Activated CD8-positive, alpha-beta memory T cell treated with anti-CD3 and anti-CD28 coated beads, Interleukin-2, amount 10 ng/mL, durations not matched to agents 7 days and 5 days (primary cell): Measurements from ENCODE around the gene PRRC1. TPM values are rescaled to one million over a fixed set of nuclear protein-coding genes. Genes with fewer than 3 reads are reported as not detected.
A peak's percentile ranks its signal among the peaks of the same experiment; 100 is the strongest.

ENCODE experiments used
- ATAC-seq: fragments of 150-1000 bp; cut with Tn5 transposase; one replicate; pipeline ENCODE4 v1.10.0; 2021; ENCODE audit warnings: moderate library complexity
- CTCF ChIA-PET: fragments of 350-600 bp; sonication (Branson Sonifier 250); formaldehyde crosslinking; loops from one replicate; lab custom pipeline; 2021; ENCODE audit warnings: antibody characterized with exemption; lab: Charles Lee
- DNase-seq: peaks from one replicate; pipeline ENCODE4 v3.0.0-alpha.2; 2020
- H3K27ac Mint-ChIP-seq: one replicate; pipeline ENCODE4 v1.8.0; 2021; ENCODE audit warnings: mild to moderate bottlenecking, mixed read lengths
- H3K27me3 Mint-ChIP-seq: one replicate; pipeline ENCODE4 v1.8.0; 2021; ENCODE audit warnings: mixed read lengths
- H3K36me3 Mint-ChIP-seq: one replicate; pipeline ENCODE4 v1.8.0; 2021; ENCODE audit warnings: mild to moderate bottlenecking, mixed read lengths
- H3K4me1 Mint-ChIP-seq: one replicate; pipeline ENCODE4 v1.8.0; 2021; ENCODE audit warnings: mixed read lengths
- H3K4me3 Mint-ChIP-seq: one replicate; pipeline ENCODE4 v1.8.0; 2021; ENCODE audit warnings: mild to moderate bottlenecking, moderate library complexity, mixed read lengths
- H3K9me3 Mint-ChIP-seq: one replicate; pipeline ENCODE4 v1.8.0; 2022; ENCODE audit warnings: low read depth, mixed read lengths
- total RNA-seq, 2 experiments: library from RNA; stranded (reverse); gene quantifications; one replicate each; pipeline ENCODE4 v1.2.3, GENCODE V29; 2021

Gene PRRC1
- total RNA-seq, 2 experiments from 2014 or later: 27.2 to 35.6 TPM

- Mint-ChIP-seq H3K27ac (no peak overlapping the region), H3K27me3 (peaks cover 3% of the 10 kb centered on the region), H3K4me1 (peaks cover 60% of the 10 kb centered on the region), H3K4me3 (no peak overlapping the region), H3K36me3 (no peaks in the 10 kb centered on the region), H3K9me3 (no peaks in the 10 kb centered on the region)
- CTCF ChIA-PET: interaction anchor here (1.0 kb wide), 2 partner anchors 17 to 20 kb away, joined by 3 read pairs; no protein-coding TSS in a partner anchor
- ATAC-seq (no peak), DNase-seq (no peak)
These were observed 72.0 kb downstream of the PRRC1 start for GRCh38 chr5:127589309-127590030.

- ATAC-seq (peak; percentile 76), DNase-seq (no peak)
- Mint-ChIP-seq H3K9me3 (no peaks in the 10 kb centered on the region), H3K4me3 (peak overlapping the region; percentile 25), H3K27me3 (peaks cover 3% of the 10 kb centered on the region), H3K27ac (no peak overlapping the region), H3K4me1 (peaks cover 59% of the 10 kb centered on the region), H3K36me3 (no peaks in the 10 kb centered on the region)
- CTCF ChIA-PET: interaction anchor here (1.0 kb wide), 2 partner anchors 17 to 20 kb away, joined by 3 read pairs; no protein-coding TSS in a partner anchor
These were observed 72.8 kb downstream of the PRRC1 start for GRCh38 chr5:127590156-127590722.

GRCh38 chr5:127595484-127596368 lies 78.3 kb downstream of the PRRC1 start:
- DNase-seq: no peak
- CTCF ChIA-PET: no interaction called here
- H3K9me3 Mint-ChIP-seq: no peaks in the 10 kb centered on the region
- no peaks in the 10 kb centered on the region for H3K36me3 Mint-ChIP-seq
- no peak for ATAC-seq
- peaks cover 7% of the 10 kb centered on the region for H3K27me3 Mint-ChIP-seq
- peaks cover 25% of the 10 kb centered on the region for H3K4me1 Mint-ChIP-seq
- no peak overlapping the region for H3K4me3 Mint-ChIP-seq
- no peak overlapping the region for H3K27ac Mint-ChIP-seq

GRCh38 chr5:127596501-127596900 lies 79.1 kb downstream of the PRRC1 start:
- Mint-ChIP-seq H3K4me3 (no peak overlapping the region), H3K27me3 (peaks cover 9% of the 10 kb centered on the region), H3K9me3 (no peaks in the 10 kb centered on the region), H3K36me3 (no peaks in the 10 kb centered on the region), H3K27ac (no peak overlapping the region), H3K4me1 (peaks cover 24% of the 10 kb centered on the region)
- CTCF ChIA-PET: no interaction called here
- no peak for DNase-seq
- no peak for ATAC-seq

- Mint-ChIP-seq H3K4me3 (no peak overlapping the region), H3K9me3 (no peaks in the 10 kb centered on the region), H3K27ac (no peak overlapping the region), H3K36me3 (no peaks in the 10 kb centered on the region), H3K27me3 (peaks cover 27% of the 10 kb centered on the region), H3K4me1 (peaks cover 12% of the 10 kb centered on the region)
- CTCF ChIA-PET: interaction anchor here (1.0 to 1.7 kb wide), 2 partner anchors 27 to 35 kb away, joined by 3 to 4 read pairs; no protein-coding TSS in a partner anchor
- DNase-seq: no peak
- ATAC-seq: no peak
These were observed 81.9 kb downstream of the PRRC1 start for GRCh38 chr5:127599320-127599719.

- CTCF ChIA-PET: interaction anchor here (1.0 to 1.7 kb wide), 2 partner anchors 27 to 36 kb away, joined by 3 to 4 read pairs; no protein-coding TSS in a partner anchor
- Mint-ChIP-seq H3K27ac (no peak overlapping the region), H3K36me3 (no peaks in the 10 kb centered on the region), H3K4me1 (peaks cover 12% of the 10 kb centered on the region), H3K4me3 (no peak overlapping the region), H3K9me3 (no peaks in the 10 kb centered on the region), H3K27me3 (peaks cover 27% of the 10 kb centered on the region)
- DNase-seq (no peak), ATAC-seq (no peak)
These were observed 82.4 kb downstream of the PRRC1 start for GRCh38 chr5:127599847-127600246.

GRCh38 chr5:127601111-127601510 lies 83.7 kb downstream of the PRRC1 start:
- ATAC-seq: no peak
- Mint-ChIP-seq H3K27ac (no peak overlapping the region), H3K9me3 (no peaks in the 10 kb centered on the region), H3K4me1 (peaks cover 6% of the 10 kb centered on the region), H3K27me3 (peaks cover 33% of the 10 kb centered on the region), H3K4me3 (no peak overlapping the region), H3K36me3 (no peaks in the 10 kb centered on the region)
- no peak for DNase-seq
- CTCF ChIA-PET: no interaction called here

- ATAC-seq: no peak
- Mint-ChIP-seq H3K36me3 (no peaks in the 10 kb centered on the region), H3K4me1 (peaks cover 6% of the 10 kb centered on the region), H3K9me3 (no peaks in the 10 kb centered on the region), H3K27me3 (peaks cover 32% of the 10 kb centered on the region), H3K27ac (no peak overlapping the region), H3K4me3 (no peak overlapping the region)
- no peak for DNase-seq
- CTCF ChIA-PET: no interaction called here
These were observed 84.2 kb downstream of the PRRC1 start for GRCh38 chr5:127601601-127602000.

- peaks cover 32% of the 10 kb centered on the region for H3K27me3 Mint-ChIP-seq
- DNase-seq (no peak), ATAC-seq (no peak)
- H3K36me3 Mint-ChIP-seq: no peaks in the 10 kb centered on the region
- H3K4me3 Mint-ChIP-seq: no peak overlapping the region
- H3K27ac Mint-ChIP-seq: no peak overlapping the region
- H3K4me1 Mint-ChIP-seq: no peaks in the 10 kb centered on the region
- no peaks in the 10 kb centered on the region for H3K9me3 Mint-ChIP-seq
- CTCF ChIA-PET: interaction anchor here (2.1 kb wide), 1 partner anchor 10 kb away, joined by 6 read pairs; no protein-coding TSS in a partner anchor
These were observed 85.0 kb downstream of the PRRC1 start for GRCh38 chr5:127602481-127602880.

- Mint-ChIP-seq H3K9me3 (no peaks in the 10 kb centered on the region), H3K27me3 (peaks cover 32% of the 10 kb centered on the region), H3K4me1 (peaks cover 1% of the 10 kb centered on the region), H3K4me3 (no peak overlapping the region), H3K36me3 (no peaks in the 10 kb centered on the region), H3K27ac (no peak overlapping the region)
- ATAC-seq (no peak), DNase-seq (no peak)
- CTCF ChIA-PET: interaction anchor here (2.1 kb wide), 1 partner anchor 10 kb away, joined by 6 read pairs; no protein-coding TSS in a partner anchor
These were observed 85.7 kb downstream of the PRRC1 start for GRCh38 chr5:127602896-127603844.
